Astrocyte (in vitro differentiated cells and primary cell): ENCODE results near the gene NOCT. TPM values are rescaled to one million over a fixed set of nuclear protein-coding genes. Genes with fewer than 3 reads are reported as not detected.
A peak's percentile ranks its signal among the peaks of the same experiment; 100 is the strongest.

Source experiments
- DNase-seq: peaks from one replicate; pipeline ENCODE4 v3.0.0-alpha.2; 2010; ENCODE audit warnings: low read depth
- FAIRE-seq: peaks from 2 replicates; lab custom pipeline; 2011; peaks lifted over from hg19 to GRCh38; lab: Jason Lieb, UNC
- H2AFZ ChIP-seq: 2 replicates; pipeline ENCODE4 v1.6.0; 2012; ENCODE audit warnings: low read depth, low read length, inconsistent platforms
- H3K27ac ChIP-seq: 2 replicates; pipeline ENCODE4 v1.5.1; 2011; ENCODE audit warnings: low read depth, low read length, inconsistent platforms
- H3K27me3 ChIP-seq: 2 replicates; pipeline ENCODE4 v1.6.0; 2011; ENCODE audit warnings: low read length, inconsistent platforms; ENCODE audit not compliant: insufficient read depth
- H3K36me3 ChIP-seq: 2 replicates; pipeline ENCODE4 v1.5.1; 2011; ENCODE audit warnings: low read length, inconsistent platforms; ENCODE audit not compliant: insufficient read depth
- H3K4me1 ChIP-seq: 2 replicates; pipeline ENCODE4 v1.5.1; 2011; ENCODE audit warnings: low read length, inconsistent platforms; ENCODE audit not compliant: insufficient read depth
- H3K4me2 ChIP-seq: 2 replicates; pipeline ENCODE4 v1.6.0; 2012; ENCODE audit warnings: low read length, inconsistent platforms
- H3K4me3 ChIP-seq: 2 replicates; pipeline ENCODE4 v1.5.1; 2011; ENCODE audit warnings: low read depth, mild to moderate bottlenecking, low read length, inconsistent platforms; ENCODE audit not compliant: insufficient read depth
- H3K79me2 ChIP-seq: 2 replicates; pipeline ENCODE4 v1.6.0; 2012; ENCODE audit warnings: mild to moderate bottlenecking, low read length, inconsistent platforms; ENCODE audit not compliant: insufficient read depth
- H3K9ac ChIP-seq: 2 replicates; pipeline ENCODE4 v1.6.0; 2012; ENCODE audit warnings: mild to moderate bottlenecking, low read length, inconsistent platforms
- H3K9me3 ChIP-seq: 2 replicates; pipeline ENCODE4 v1.5.1; 2012; ENCODE audit warnings: low read depth, mild to moderate bottlenecking, low read length, inconsistent platforms; ENCODE audit not compliant: insufficient read depth
- H4K20me1 ChIP-seq: 2 replicates; pipeline ENCODE4 v1.6.0; 2012; ENCODE audit warnings: low read length, inconsistent platforms; ENCODE audit not compliant: insufficient read depth
- H3K27ac Mint-ChIP-seq: one replicate; pipeline ENCODE4 v1.8.0; 2021; ENCODE audit warnings: mild to moderate bottlenecking, mixed read lengths; ENCODE audit not compliant: unreplicated experiment
- H3K27me3 Mint-ChIP-seq: one replicate; pipeline ENCODE4 v1.8.0; 2021; ENCODE audit warnings: low read depth, mixed read lengths; ENCODE audit not compliant: unreplicated experiment
- H3K36me3 Mint-ChIP-seq: one replicate; pipeline ENCODE4 v1.8.0; 2021; ENCODE audit warnings: low read depth, mixed read lengths; ENCODE audit not compliant: unreplicated experiment
- H3K4me1 Mint-ChIP-seq: one replicate; pipeline ENCODE4 v1.8.0; 2021; ENCODE audit warnings: low read depth, mixed read lengths; ENCODE audit not compliant: unreplicated experiment
- H3K4me3 Mint-ChIP-seq: one replicate; pipeline ENCODE4 v1.8.0; 2021; ENCODE audit warnings: mild to moderate bottlenecking, moderate library complexity, mixed read lengths; ENCODE audit not compliant: unreplicated experiment
- H3K9me3 Mint-ChIP-seq: one replicate; pipeline ENCODE4 v1.8.0; 2021; ENCODE audit warnings: mild to moderate bottlenecking, mixed read lengths; ENCODE audit not compliant: unreplicated experiment
- CTCF ChIP-seq: IDR thresholded peaks from 2 replicates; pipeline ENCODE4 v1.5.1; 2011; ENCODE audit warnings: low read depth, mild to moderate bottlenecking, inconsistent platforms, low read length, moderate library complexity; ENCODE audit not compliant: insufficient read depth
- EZH2 ChIP-seq: IDR thresholded peaks from 2 replicates; pipeline ENCODE4 v1.6.1; 2012; ENCODE audit warnings: mild to moderate bottlenecking, low read length, inconsistent platforms; ENCODE audit not compliant: insufficient read depth
- total RNA-seq: library from RNA; stranded (reverse); gene quantifications from 2 replicates; pipeline ENCODE4 v1.2.1, GENCODE V29; 2021

The NOCT gene
- total RNA-seq, 1 donor from 2014 or later = 73.6 TPM

- DNase-seq (no peak), FAIRE-seq (no peak)
- H3K27ac ChIP-seq = no peak overlapping the region
- no peak for TF ChIP-seq CTCF
- TF ChIP-seq EZH2 = no peak
- H3K9me3 ChIP-seq = no peaks in the 10 kb centered on the region
- no peak overlapping the region for H2AFZ ChIP-seq
- Mint-ChIP-seq H3K27ac (no peak overlapping the region), H3K36me3 (no peaks in the 10 kb centered on the region), H3K4me1 (no peaks in the 10 kb centered on the region), H3K4me3 (no peak overlapping the region), H3K27me3 (no peaks in the 10 kb centered on the region), H3K9me3 (no peaks in the 10 kb centered on the region)
- no peaks in the 10 kb centered on the region for H4K20me1 ChIP-seq
- H3K9ac ChIP-seq = no peak overlapping the region
- H3K4me2 ChIP-seq = no peak overlapping the region
- H3K36me3 ChIP-seq = no peaks in the 10 kb centered on the region
- no peaks in the 10 kb centered on the region for H3K79me2 ChIP-seq
- H3K27me3 ChIP-seq = no peaks in the 10 kb centered on the region
- H3K4me3 ChIP-seq = no peak overlapping the region
- H3K4me1 ChIP-seq = no peaks in the 10 kb centered on the region
These were observed 31.9 kb upstream of the NOCT start for GRCh38 chr4:138983690-138984089.

GRCh38 chr4:138984647-138985046 is 30.9 kb upstream of the NOCT start:
- no peaks in the 10 kb centered on the region for H3K27me3 ChIP-seq
- no peak overlapping the region for H3K9ac ChIP-seq
- Mint-ChIP-seq H3K36me3 (no peaks in the 10 kb centered on the region), H3K27ac (no peak overlapping the region), H3K4me1 (no peaks in the 10 kb centered on the region), H3K27me3 (no peaks in the 10 kb centered on the region), H3K4me3 (no peak overlapping the region), H3K9me3 (no peaks in the 10 kb centered on the region)
- H3K79me2 ChIP-seq = no peaks in the 10 kb centered on the region
- H3K36me3 ChIP-seq = no peaks in the 10 kb centered on the region
- no peak overlapping the region for H3K27ac ChIP-seq
- no peak overlapping the region for H2AFZ ChIP-seq
- FAIRE-seq = no peak
- H3K4me1 ChIP-seq = no peaks in the 10 kb centered on the region
- TF ChIP-seq CTCF (no peak), EZH2 (no peak)
- no peak overlapping the region for H3K4me3 ChIP-seq
- no peak overlapping the region for H3K4me2 ChIP-seq
- no peaks in the 10 kb centered on the region for H4K20me1 ChIP-seq
- no peak for DNase-seq
- no peaks in the 10 kb centered on the region for H3K9me3 ChIP-seq

- Mint-ChIP-seq H3K36me3 (no peaks in the 10 kb centered on the region), H3K27ac (no peak overlapping the region), H3K9me3 (no peaks in the 10 kb centered on the region), H3K4me1 (no peaks in the 10 kb centered on the region), H3K27me3 (peaks cover 2% of the 10 kb centered on the region), H3K4me3 (no peak overlapping the region)
- H3K9me3 ChIP-seq = no peaks in the 10 kb centered on the region
- H4K20me1 ChIP-seq = no peaks in the 10 kb centered on the region
- no peak overlapping the region for H3K4me2 ChIP-seq
- H3K4me1 ChIP-seq = no peaks in the 10 kb centered on the region
- H3K36me3 ChIP-seq = no peaks in the 10 kb centered on the region
- DNase-seq (no peak), FAIRE-seq (peak; percentile 49)
- no peaks in the 10 kb centered on the region for H3K27me3 ChIP-seq
- H3K79me2 ChIP-seq = no peaks in the 10 kb centered on the region
- H3K4me3 ChIP-seq = no peak overlapping the region
- H3K27ac ChIP-seq = no peak overlapping the region
- H2AFZ ChIP-seq = no peak overlapping the region
- TF ChIP-seq CTCF (no peak), EZH2 (no peak)
- H3K9ac ChIP-seq = no peak overlapping the region
These were observed 22.9 kb upstream of the NOCT start for GRCh38 chr4:138992676-138993075.
